ENCODE measurements around the gene ZNF487.

- no peak for TF ChIP-seq CTCF (IDR thresholded peaks at IDR 0.05; ENCODE audit: low read depth, low read length, poor library complexity, severe bottlenecking)
- no peak for TF ChIP-seq EZH2phosphoT487 (IDR thresholded peaks at IDR 0.05; ENCODE audit: borderline replicate concordance, low read length)
Measured at GRCh38 chr10:43415544-43415943, 21.4 kb upstream of the ZNF487 start.

All from DOHH2 (cell line).